ENCODE results near the gene PKD2. TPM values are rescaled to one million over a fixed set of nuclear protein-coding genes. Genes with fewer than 3 reads are reported as not detected.

PKD2 gene
- total RNA-seq, 1 experiment from 2014 or later: 21.4 TPM

- TF ChIP-seq KAT7 (CRISPR knock-in tag; IDR thresholded peaks at IDR 0.05; ENCODE audit: borderline replicate concordance): no peak
- no peak for TF ChIP-seq TEAD1 (CRISPR knock-in tag; IDR thresholded peaks at IDR 0.05)
These were observed 73.2 kb downstream of the PKD2 start (continued) for GRCh38 chr4:88080626-88081025.

GRCh38 chr4:88087004-88087403 lies 79.6 kb downstream of the PKD2 start:
- TF ChIP-seq GTF2I (CRISPR knock-in tag; conservative IDR thresholded peaks at IDR 0.05) (no peak), ATF1 (CRISPR knock-in tag; IDR thresholded peaks at IDR 0.05) (no peak), EMX1 (CRISPR knock-in tag; IDR thresholded peaks at IDR 0.05) (no peak), ZNF263 (CRISPR knock-in tag; IDR thresholded peaks at IDR 0.05; ENCODE audit: low read depth) (no peak), ETV6 (CRISPR knock-in tag; IDR thresholded peaks at IDR 0.05) (no peak), ZSCAN18 (CRISPR knock-in tag; IDR thresholded peaks at IDR 0.05) (no peak), ATF2 (CRISPR knock-in tag; IDR thresholded peaks at IDR 0.05; ENCODE audit: borderline replicate concordance, low read depth) (no peak), ZNF281 (CRISPR knock-in tag; IDR thresholded peaks at IDR 0.05) (no peak)
- no peak overlapping the region for H3K27ac Mint-ChIP-seq
- ChIA-PET CTCF (interaction anchor here (1.4 kb wide), 1 partner anchor 125 kb away, joined by 4 read pairs; no protein-coding TSS in a partner anchor), POLR2A (no interaction called here)
- ATAC-seq (no peak), DNase-seq (ENCODE audit: low spot score) (no peak)
- H3K4me1 Mint-ChIP-seq: no peaks in the 10 kb centered on the region; the same call in 1 of the 2 replicates
- H3K36me3 Mint-ChIP-seq: no peaks in the 10 kb centered on the region
- no peaks in the 10 kb centered on the region for H3K9me3 Mint-ChIP-seq
- no peaks in the 10 kb centered on the region for H3K27me3 Mint-ChIP-seq (ENCODE audit: low read depth)
- H3K4me3 Mint-ChIP-seq: no peak overlapping the region

GRCh38 chr4:88090898-88091297 lies 83.5 kb downstream of the PKD2 start:
- CTCF ChIA-PET: interaction anchor here (0.6 kb wide), 1 partner anchor 762 kb away, joined by 3 read pairs; no protein-coding TSS in a partner anchor
- Mint-ChIP-seq H3K4me1 (peaks cover 4% of the 10 kb centered on the region), H3K36me3 (no peaks in the 10 kb centered on the region), H3K27me3 (ENCODE audit: low read depth) (no peaks in the 10 kb centered on the region), H3K9me3 (no peaks in the 10 kb centered on the region; the same call in 1 of the 2 replicates), H3K4me3 (no peak overlapping the region), H3K27ac (no peak overlapping the region)
- no peak for DNase-seq (ENCODE audit: low spot score)
- POLR2A ChIA-PET: no interaction called here
- no peak for ATAC-seq
- no peak for TF ChIP-seq MLX (CRISPR knock-in tag; IDR thresholded peaks at IDR 0.05)
- no peak for TF ChIP-seq KAT7 (CRISPR knock-in tag; IDR thresholded peaks at IDR 0.05; ENCODE audit: borderline replicate concordance)
- TF ChIP-seq AR (CRISPR knock-in tag; IDR thresholded peaks at IDR 0.05): no peak
- no peak for TF ChIP-seq AFF4 (CRISPR knock-in tag; IDR thresholded peaks at IDR 0.05; ENCODE audit: borderline replicate concordance)
- TF ChIP-seq FOXJ3 (CRISPR knock-in tag; IDR thresholded peaks at IDR 0.05; ENCODE audit: borderline replicate concordance): no peak
- no peak for TF ChIP-seq ZNF121 (CRISPR knock-in tag; IDR thresholded peaks at IDR 0.05)
- TF ChIP-seq NR1H2 (CRISPR knock-in tag; IDR thresholded peaks at IDR 0.05): no peak
